GM12874 (cell line): Measurements from ENCODE around the gene BCAS4.

Experiments used
- CTCF ChIP-seq: IDR thresholded peaks from 2 replicates; pipeline ENCODE4 v1.5.1; 2011; ENCODE audit warnings: low read depth, mild to moderate bottlenecking, control low read depth, low read length, moderate library complexity; ENCODE audit not compliant: insufficient read depth

BCAS4 gene

GRCh38 chr20:50870561-50871161 lies 75.8 kb downstream of the BCAS4 start:
- TF ChIP-seq CTCF = no peak

GRCh38 chr20:50872560-50873425 lies 77.9 kb downstream of the BCAS4 start:
- TF ChIP-seq CTCF = no peak

GRCh38 chr20:50873585-50873984 lies 78.7 kb downstream of the BCAS4 start:
- TF ChIP-seq CTCF = no peak

- no peak for TF ChIP-seq CTCF
Observed at GRCh38 chr20:50874111-50874757, 79.4 kb downstream of the BCAS4 start.

- TF ChIP-seq CTCF = no peak
Observed at GRCh38 chr20:50874758-50875665, 80.2 kb downstream of the BCAS4 start.

GRCh38 chr20:50876063-50876685 lies 81.3 kb downstream of the BCAS4 start:
- no peak for TF ChIP-seq CTCF
